ENCODE data around the gene MT2A.
A peak's percentile ranks its signal among the peaks of the same experiment; 100 is the strongest.

The MT2A gene

DNA sequence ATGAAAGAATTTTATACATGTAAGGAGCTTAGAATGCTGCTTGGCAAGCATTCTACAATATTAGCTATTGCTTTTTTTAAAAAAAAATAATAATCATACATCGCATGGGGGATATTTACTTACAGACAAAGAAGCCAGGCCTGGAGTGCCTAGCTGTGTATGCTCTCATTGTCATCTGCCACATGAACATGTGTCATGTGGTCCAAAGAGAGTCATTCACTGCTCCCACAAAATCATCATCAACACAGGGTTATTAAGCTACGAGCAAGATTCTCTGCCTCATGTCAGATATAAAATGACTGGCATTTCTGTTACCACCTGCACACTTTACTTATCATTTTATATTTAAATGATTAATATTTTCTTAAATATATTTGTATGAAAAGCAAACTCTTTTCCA is 15.3 kb downstream of the MT2A start:
- Histone ChIP-seq H3K4me1 (no peaks in the 10 kb centered on the region), H3K79me2 (no peaks in the 10 kb centered on the region), H3K4me2 (ENCODE audit: low read length) (no peak overlapping the region), H3K9ac (no peak overlapping the region), H2AFZ (no peak overlapping the region), H3K4me3 (ENCODE audit: low read depth, low read length) (no peak overlapping the region), H3K27ac (no peak overlapping the region), H3K9me3 (ENCODE audit: control insufficient read depth, low read length) (no peaks in the 10 kb centered on the region), H3K27me3 (ENCODE audit: control insufficient read depth, insufficient read depth, low read length) (no peaks in the 10 kb centered on the region), H3K36me3 (ENCODE audit: control insufficient read depth, insufficient read depth, low read length) (no peaks in the 10 kb centered on the region)
- TF ChIP-seq, protein P1, sequence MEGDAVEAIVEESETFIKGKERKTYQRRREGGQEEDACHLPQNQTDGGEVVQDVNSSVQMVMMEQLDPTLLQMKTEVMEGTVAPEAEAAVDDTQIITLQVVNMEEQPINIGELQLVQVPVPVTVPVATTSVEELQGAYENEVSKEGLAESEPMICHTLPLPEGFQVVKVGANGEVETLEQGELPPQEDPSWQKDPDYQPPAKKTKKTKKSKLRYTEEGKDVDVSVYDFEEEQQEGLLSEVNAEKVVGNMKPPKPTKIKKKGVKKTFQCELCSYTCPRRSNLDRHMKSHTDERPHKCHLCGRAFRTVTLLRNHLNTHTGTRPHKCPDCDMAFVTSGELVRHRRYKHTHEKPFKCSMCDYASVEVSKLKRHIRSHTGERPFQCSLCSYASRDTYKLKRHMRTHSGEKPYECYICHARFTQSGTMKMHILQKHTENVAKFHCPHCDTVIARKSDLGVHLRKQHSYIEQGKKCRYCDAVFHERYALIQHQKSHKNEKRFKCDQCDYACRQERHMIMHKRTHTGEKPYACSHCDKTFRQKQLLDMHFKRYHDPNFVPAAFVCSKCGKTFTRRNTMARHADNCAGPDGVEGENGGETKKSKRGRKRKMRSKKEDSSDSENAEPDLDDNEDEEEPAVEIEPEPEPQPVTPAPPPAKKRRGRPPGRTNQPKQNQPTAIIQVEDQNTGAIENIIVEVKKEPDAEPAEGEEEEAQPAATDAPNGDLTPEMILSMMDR (IDR thresholded peaks at IDR 0.05) = no peak

DNA sequence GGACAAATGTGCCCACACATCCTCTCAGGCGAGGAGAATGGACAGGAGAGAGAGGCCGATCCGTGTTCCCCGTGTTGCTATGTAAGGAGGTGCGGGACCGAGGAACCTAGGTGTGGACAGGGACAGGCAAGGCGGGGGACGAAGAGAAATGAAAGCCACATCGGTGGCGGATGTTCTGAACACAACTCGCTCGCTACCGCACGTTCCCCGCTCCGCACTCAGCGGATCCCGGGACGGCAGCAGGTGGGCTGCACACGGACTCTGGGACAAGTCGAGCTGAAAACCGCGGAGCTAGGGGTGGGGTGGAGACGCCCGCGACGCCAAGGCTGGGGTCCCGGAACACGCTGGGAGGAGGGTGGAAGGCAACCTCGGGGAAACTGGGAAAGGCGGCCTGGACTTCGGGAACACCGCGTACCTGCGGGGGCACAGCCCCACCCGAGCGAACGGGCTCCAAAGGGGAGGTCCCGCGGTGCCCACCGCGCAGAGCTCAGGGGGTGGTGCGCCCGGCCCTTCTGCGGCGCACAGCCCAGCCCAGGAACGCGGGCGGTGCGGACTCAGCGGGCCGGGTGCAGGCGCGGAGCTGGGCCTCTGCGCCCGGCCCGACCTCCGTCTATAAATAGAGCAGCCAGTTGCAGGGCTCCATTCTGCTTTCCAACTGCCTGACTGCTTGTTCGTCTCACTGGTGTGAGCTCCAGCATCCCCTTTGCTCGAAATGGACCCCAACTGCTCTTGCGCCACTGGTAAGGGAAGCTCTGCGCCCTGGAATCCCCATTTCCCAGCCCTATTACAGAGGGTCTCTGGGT is 17.0 kb downstream of the MT2A start, which contains the start of gene MT1E:
TSS of gene MT1E (plus strand) at position 642 of the 803 bp plus-strand sequence. CDS start at position 713, 71 bp downstream.
- Histone ChIP-seq H3K4me2 (ENCODE audit: low read length) (peak within 1 kb of the TSS; percentile 75), H2AFZ (peak within 1 kb of the TSS; percentile 90), H3K27me3 (ENCODE audit: control insufficient read depth, insufficient read depth, low read length) (no peaks in the 10 kb centered on the region), H3K9me3 (ENCODE audit: control insufficient read depth, low read length) (no peaks in the 10 kb centered on the region), H3K9ac (peak within 1 kb of the TSS; percentile 1), H3K36me3 (ENCODE audit: control insufficient read depth, insufficient read depth, low read length) (no peaks in the 10 kb centered on the region), H3K4me3 (ENCODE audit: low read depth, low read length) (peak within 1 kb of the TSS; percentile 57), H3K79me2 (no peaks in the 10 kb centered on the region), H3K27ac (peak within 1 kb of the TSS; percentile 65), H3K4me1 (no peaks in the 10 kb centered on the region)
- TF ChIP-seq, protein P1 (IDR thresholded peaks at IDR 0.05) = no peak

DNA sequence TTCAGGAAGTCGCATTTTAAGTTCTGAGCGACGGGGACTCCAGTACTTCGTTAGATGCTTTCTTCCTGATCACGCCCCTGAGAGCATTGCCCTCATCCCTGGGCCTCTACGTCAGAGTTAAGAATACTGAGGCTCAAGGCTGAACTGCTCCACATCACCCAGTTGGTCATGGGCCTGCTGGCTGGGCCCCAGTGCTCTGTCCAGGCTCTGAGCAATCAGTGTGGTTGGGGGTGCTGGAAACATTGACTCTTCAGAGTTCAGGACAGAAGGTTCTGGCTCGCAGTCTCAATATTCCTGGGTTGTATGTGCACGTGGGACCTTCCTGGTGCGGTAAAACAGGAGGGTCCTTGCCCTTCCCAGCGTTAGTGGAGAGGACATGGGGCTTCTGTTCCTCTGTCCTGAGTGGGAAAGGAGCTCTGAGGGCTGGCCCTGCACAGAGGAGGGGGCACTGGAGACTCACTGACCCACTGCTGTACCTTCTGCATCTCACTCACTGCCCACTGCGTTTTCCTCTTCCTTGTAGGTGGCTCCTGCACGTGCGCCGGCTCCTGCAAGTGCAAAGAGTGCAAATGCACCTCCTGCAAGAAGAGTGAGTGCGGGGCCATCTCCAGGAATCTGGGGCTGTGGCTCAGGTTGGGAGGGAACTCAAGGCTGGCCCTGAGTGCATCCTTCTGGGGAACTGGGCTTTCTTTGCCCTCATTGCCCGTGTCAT is 17.7 kb downstream of the MT2A start:
- H3K9ac ChIP-seq = no peak overlapping the region
- H3K79me2 ChIP-seq = no peaks in the 10 kb centered on the region
- peak overlapping the region; percentile 65 for H3K27ac ChIP-seq
- no peaks in the 10 kb centered on the region for H3K4me1 ChIP-seq
- H2AFZ ChIP-seq = peak overlapping the region; percentile 90
- H3K4me3 ChIP-seq (ENCODE audit: low read depth, low read length) = peak overlapping the region; percentile 57
- peak overlapping the region; percentile 75 for H3K4me2 ChIP-seq (ENCODE audit: low read length)
- TF ChIP-seq, protein P1 (IDR thresholded peaks at IDR 0.05) = no peak
- H3K27me3 ChIP-seq (ENCODE audit: control insufficient read depth, insufficient read depth, low read length) = no peaks in the 10 kb centered on the region
- H3K9me3 ChIP-seq (ENCODE audit: control insufficient read depth, low read length) = no peaks in the 10 kb centered on the region
- H3K36me3 ChIP-seq (ENCODE audit: control insufficient read depth, insufficient read depth, low read length) = no peaks in the 10 kb centered on the region

DNA sequence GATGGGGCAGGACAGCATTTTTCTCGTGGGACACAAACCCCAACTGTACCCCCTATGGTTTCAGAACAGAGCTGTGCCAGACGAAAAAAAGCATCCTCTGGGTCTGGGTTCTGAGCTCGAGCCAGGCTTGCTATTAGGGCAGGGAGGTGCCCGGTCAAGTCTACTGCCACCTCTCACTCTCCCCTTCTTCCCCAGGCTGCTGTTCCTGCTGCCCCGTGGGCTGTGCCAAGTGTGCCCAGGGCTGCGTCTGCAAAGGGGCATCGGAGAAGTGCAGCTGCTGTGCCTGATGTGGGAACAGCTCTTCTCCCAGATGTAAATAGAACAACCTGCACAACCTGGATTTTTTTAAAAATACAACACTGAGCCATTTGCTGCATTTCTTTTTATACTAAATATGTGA is 18.3 kb downstream of the MT2A start:
- no peak overlapping the region for H2AFZ ChIP-seq
- H3K36me3 ChIP-seq (ENCODE audit: control insufficient read depth, insufficient read depth, low read length) = no peaks in the 10 kb centered on the region
- no peak overlapping the region for H3K27ac ChIP-seq
- H3K27me3 ChIP-seq (ENCODE audit: control insufficient read depth, insufficient read depth, low read length) = no peaks in the 10 kb centered on the region
- no peaks in the 10 kb centered on the region for H3K79me2 ChIP-seq
- no peaks in the 10 kb centered on the region for H3K4me1 ChIP-seq
- no peaks in the 10 kb centered on the region for H3K9me3 ChIP-seq (ENCODE audit: control insufficient read depth, low read length)
- H3K4me2 ChIP-seq (ENCODE audit: low read length) = peak overlapping the region; percentile 8
- no peak overlapping the region for H3K4me3 ChIP-seq (ENCODE audit: low read depth, low read length)
- H3K9ac ChIP-seq = no peak overlapping the region
- TF ChIP-seq, protein P1 (IDR thresholded peaks at IDR 0.05) = no peak

All from parathyroid adenoma (tissue), 2 donors.